ENCODE data around the gene CDH9. TPM values are rescaled to one million over a fixed set of nuclear protein-coding genes. Genes with fewer than 3 reads are reported as not detected.

Gene CDH9
- total RNA-seq, 1 experiment from 2014 or later = not detected

GRCh38 chr5:26942481-26942880 is 95.9 kb downstream of the CDH9 start:
- no peaks in the 10 kb centered on the region for H3K36me3 ChIP-seq (ENCODE audit: insufficient read depth, low read length)
- no peak overlapping the region for H3K27ac ChIP-seq (ENCODE audit: low read length)
- no peak overlapping the region for H3K4me2 ChIP-seq (ENCODE audit: low read depth, low read length, poor library complexity, severe bottlenecking)
- no peaks in the 10 kb centered on the region for H3K9me3 ChIP-seq (ENCODE audit: low read length)
- no peak overlapping the region for H2AFZ ChIP-seq (ENCODE audit: low read length)
- no peak overlapping the region for H3K9ac ChIP-seq (ENCODE audit: low read length)
- no peaks in the 10 kb centered on the region for H4K20me1 ChIP-seq (ENCODE audit: insufficient read depth, low read depth, low read length)
- no peaks in the 10 kb centered on the region for H3K4me1 ChIP-seq (ENCODE audit: low read length)
- H3K4me3 ChIP-seq (ENCODE audit: low read length) = no peak overlapping the region
- H3K9me2 ChIP-seq (replicated peaks; ENCODE audit: insufficient read depth, low read length) = no peaks in the 10 kb centered on the region
- H3K27me3 ChIP-seq (ENCODE audit: low read length) = no peaks in the 10 kb centered on the region
- no peaks in the 10 kb centered on the region for H3K79me2 ChIP-seq (ENCODE audit: low read length)
- no peak for DNase-seq

- Histone ChIP-seq H3K79me2 (ENCODE audit: low read length) (no peaks in the 10 kb centered on the region), H3K9ac (ENCODE audit: low read length) (no peak overlapping the region), H3K9me2 (replicated peaks; ENCODE audit: insufficient read depth, low read length) (no peaks in the 10 kb centered on the region), H4K20me1 (ENCODE audit: insufficient read depth, low read depth, low read length) (no peaks in the 10 kb centered on the region), H3K4me3 (ENCODE audit: low read length) (no peak overlapping the region), H3K27me3 (ENCODE audit: low read length) (no peaks in the 10 kb centered on the region), H3K36me3 (ENCODE audit: insufficient read depth, low read length) (no peaks in the 10 kb centered on the region), H2AFZ (ENCODE audit: low read length) (no peak overlapping the region), H3K4me2 (ENCODE audit: low read depth, low read length, poor library complexity, severe bottlenecking) (no peak overlapping the region), H3K4me1 (ENCODE audit: low read length) (no peaks in the 10 kb centered on the region), H3K27ac (ENCODE audit: low read length) (no peak overlapping the region), H3K9me3 (ENCODE audit: low read length) (no peaks in the 10 kb centered on the region; the same call in 1 of the 2 replicates)
- DNase-seq = no peak
These were observed 97.4 kb downstream of the CDH9 start for GRCh38 chr5:26940994-26941393.

GRCh38 chr5:26932238-26932637 is 106.1 kb downstream of the CDH9 start:
- Histone ChIP-seq H3K4me2 (ENCODE audit: low read depth, low read length, poor library complexity, severe bottlenecking) (no peak overlapping the region), H3K27me3 (ENCODE audit: low read length) (no peaks in the 10 kb centered on the region), H4K20me1 (ENCODE audit: insufficient read depth, low read depth, low read length) (no peaks in the 10 kb centered on the region), H3K27ac (ENCODE audit: low read length) (no peak overlapping the region), H3K9me3 (ENCODE audit: low read length) (peaks cover 3% of the 10 kb centered on the region), H3K79me2 (ENCODE audit: low read length) (no peaks in the 10 kb centered on the region), H3K4me1 (ENCODE audit: low read length) (no peaks in the 10 kb centered on the region), H3K9ac (ENCODE audit: low read length) (no peak overlapping the region), H3K9me2 (replicated peaks; ENCODE audit: insufficient read depth, low read length) (no peaks in the 10 kb centered on the region), H3K4me3 (ENCODE audit: low read length) (no peak overlapping the region), H2AFZ (ENCODE audit: low read length) (no peak overlapping the region), H3K36me3 (ENCODE audit: insufficient read depth, low read length) (no peaks in the 10 kb centered on the region)
- no peak for DNase-seq

- Histone ChIP-seq H3K79me2 (ENCODE audit: low read length) (no peaks in the 10 kb centered on the region), H4K20me1 (ENCODE audit: insufficient read depth, low read depth, low read length) (no peaks in the 10 kb centered on the region), H3K9ac (ENCODE audit: low read length) (no peak overlapping the region), H3K9me2 (replicated peaks; ENCODE audit: insufficient read depth, low read length) (no peaks in the 10 kb centered on the region), H3K9me3 (ENCODE audit: low read length) (no peaks in the 10 kb centered on the region; the same call in 1 of the 2 replicates), H3K27me3 (ENCODE audit: low read length) (no peaks in the 10 kb centered on the region), H3K4me2 (ENCODE audit: low read depth, low read length, poor library complexity, severe bottlenecking) (no peak overlapping the region), H3K4me1 (ENCODE audit: low read length) (no peaks in the 10 kb centered on the region), H3K27ac (ENCODE audit: low read length) (no peak overlapping the region), H2AFZ (ENCODE audit: low read length) (0 out of 2 replicates have a peak overlapping the region, but pooled peaks have one; percentile 1), H3K36me3 (ENCODE audit: insufficient read depth, low read length) (no peaks in the 10 kb centered on the region), H3K4me3 (ENCODE audit: low read length) (no peak overlapping the region)
- no peak for DNase-seq
These were observed 116.9 kb downstream of the CDH9 start for GRCh38 chr5:26921439-26921838.

- H3K4me3 ChIP-seq (ENCODE audit: low read length) = no peak overlapping the region
- no peaks in the 10 kb centered on the region for H3K9me2 ChIP-seq (replicated peaks; ENCODE audit: insufficient read depth, low read length)
- H4K20me1 ChIP-seq (ENCODE audit: insufficient read depth, low read depth, low read length) = no peaks in the 10 kb centered on the region
- no peak for DNase-seq
- H3K27me3 ChIP-seq (ENCODE audit: low read length) = no peaks in the 10 kb centered on the region
- H3K4me1 ChIP-seq (ENCODE audit: low read length) = no peaks in the 10 kb centered on the region; the same call in 1 of the 2 replicates
- H3K27ac ChIP-seq (ENCODE audit: low read length) = no peak overlapping the region
- H3K9me3 ChIP-seq (ENCODE audit: low read length) = 0 out of 2 replicates have a peak, but pooled peaks cover 5% of the 10 kb centered on the region
- H3K9ac ChIP-seq (ENCODE audit: low read length) = no peak overlapping the region
- H3K79me2 ChIP-seq (ENCODE audit: low read length) = no peaks in the 10 kb centered on the region
- H3K4me2 ChIP-seq (ENCODE audit: low read depth, low read length, poor library complexity, severe bottlenecking) = no peak overlapping the region
- peak overlapping the region; percentile 79 for H2AFZ ChIP-seq (ENCODE audit: low read length)
- H3K36me3 ChIP-seq (ENCODE audit: insufficient read depth, low read length) = no peaks in the 10 kb centered on the region
These were observed 134.9 kb downstream of the CDH9 start for GRCh38 chr5:26903469-26903868.

GRCh38 chr5:26894719-26895263 is 143.6 kb downstream of the CDH9 start:
- H3K79me2 ChIP-seq (ENCODE audit: low read length) = no peaks in the 10 kb centered on the region
- H3K4me2 ChIP-seq (ENCODE audit: low read depth, low read length, poor library complexity, severe bottlenecking) = no peak overlapping the region
- no peak overlapping the region for H3K9ac ChIP-seq (ENCODE audit: low read length)
- H3K4me3 ChIP-seq (ENCODE audit: low read length) = no peak overlapping the region
- peaks cover 6% of the 10 kb centered on the region for H3K4me1 ChIP-seq (ENCODE audit: low read length)
- no peaks in the 10 kb centered on the region for H3K27me3 ChIP-seq (ENCODE audit: low read length)
- no peaks in the 10 kb centered on the region for H4K20me1 ChIP-seq (ENCODE audit: insufficient read depth, low read depth, low read length)
- H3K36me3 ChIP-seq (ENCODE audit: insufficient read depth, low read length) = no peaks in the 10 kb centered on the region
- no peak overlapping the region for H2AFZ ChIP-seq (ENCODE audit: low read length)
- peaks cover 6% of the 10 kb centered on the region; the same call in 1 of the 2 replicates for H3K9me3 ChIP-seq (ENCODE audit: low read length)
- no peak overlapping the region for H3K27ac ChIP-seq (ENCODE audit: low read length)
- no peaks in the 10 kb centered on the region for H3K9me2 ChIP-seq (replicated peaks; ENCODE audit: insufficient read depth, low read length)
- DNase-seq = no peak

GRCh38 chr5:26893078-26893477 is 145.3 kb downstream of the CDH9 start:
- Histone ChIP-seq H3K4me1 (ENCODE audit: low read length) (peaks cover 17% of the 10 kb centered on the region), H4K20me1 (ENCODE audit: insufficient read depth, low read depth, low read length) (no peaks in the 10 kb centered on the region), H3K27ac (ENCODE audit: low read length) (no peak overlapping the region), H3K9me3 (ENCODE audit: low read length) (peaks cover 13% of the 10 kb centered on the region), H3K27me3 (ENCODE audit: low read length) (no peaks in the 10 kb centered on the region), H3K9me2 (replicated peaks; ENCODE audit: insufficient read depth, low read length) (no peaks in the 10 kb centered on the region), H3K4me2 (ENCODE audit: low read depth, low read length, poor library complexity, severe bottlenecking) (no peak overlapping the region), H3K36me3 (ENCODE audit: insufficient read depth, low read length) (no peaks in the 10 kb centered on the region), H3K4me3 (ENCODE audit: low read length) (no peak overlapping the region), H3K79me2 (ENCODE audit: low read length) (no peaks in the 10 kb centered on the region), H3K9ac (ENCODE audit: low read length) (no peak overlapping the region), H2AFZ (ENCODE audit: low read length) (no peak overlapping the region)
- no peak for DNase-seq

GRCh38 chr5:26889815-26890214 is 148.6 kb downstream of the CDH9 start:
- no peaks in the 10 kb centered on the region for H3K9me2 ChIP-seq (replicated peaks; ENCODE audit: insufficient read depth, low read length)
- no peak overlapping the region for H3K27ac ChIP-seq (ENCODE audit: low read length)
- H3K9ac ChIP-seq (ENCODE audit: low read length) = no peak overlapping the region
- H3K27me3 ChIP-seq (ENCODE audit: low read length) = no peaks in the 10 kb centered on the region
- no peaks in the 10 kb centered on the region for H3K36me3 ChIP-seq (ENCODE audit: insufficient read depth, low read length)
- peaks cover 17% of the 10 kb centered on the region for H3K4me1 ChIP-seq (ENCODE audit: low read length)
- H4K20me1 ChIP-seq (ENCODE audit: insufficient read depth, low read depth, low read length) = no peaks in the 10 kb centered on the region
- peak overlapping the region; percentile 16 for H3K4me2 ChIP-seq (ENCODE audit: low read depth, low read length, poor library complexity, severe bottlenecking)
- peak; percentile 46 for DNase-seq
- no peak overlapping the region for H3K4me3 ChIP-seq (ENCODE audit: low read length)
- H3K9me3 ChIP-seq (ENCODE audit: low read length) = peaks cover 13% of the 10 kb centered on the region
- no peak overlapping the region for H2AFZ ChIP-seq (ENCODE audit: low read length)
- no peaks in the 10 kb centered on the region for H3K79me2 ChIP-seq (ENCODE audit: low read length)
